Ishikawa (cell line): ENCODE measurements around the gene GPR137B.

Experiments
- CEBPB ChIP-seq: IDR thresholded peaks from 2 replicates; pipeline ENCODE4 v1.6.1; 2012
- EGR1 ChIP-seq: IDR thresholded peaks from 2 replicates; pipeline ENCODE4 v1.6.1; 2012
- EP300 ChIP-seq: IDR thresholded peaks from 2 replicates; pipeline ENCODE4 v1.6.1; 2012; ENCODE audit warnings: borderline replicate concordance
- FOXM1 ChIP-seq: IDR thresholded peaks from 2 replicates; pipeline ENCODE4 v1.6.1; 2012; ENCODE audit warnings: low read depth, borderline replicate concordance
- RAD21 ChIP-seq: IDR thresholded peaks from 2 replicates; pipeline ENCODE4 v1.6.1; 2012; ENCODE audit warnings: low read depth
- REST ChIP-seq: IDR thresholded peaks from 2 replicates; pipeline ENCODE4 v1.6.1; 2012; ENCODE audit warnings: low read depth, mild to moderate bottlenecking
- TAF1 ChIP-seq: IDR thresholded peaks from 2 replicates; pipeline ENCODE4 v1.6.1; 2012; ENCODE audit warnings: low read depth, mild to moderate bottlenecking
- TEAD4 ChIP-seq: IDR thresholded peaks from 2 replicates; pipeline ENCODE4 v1.6.1; 2012
- YY1 ChIP-seq: IDR thresholded peaks from 2 replicates; pipeline ENCODE4 v1.6.1; 2012; ENCODE audit warnings: low read depth
- ZBTB7A ChIP-seq: IDR thresholded peaks from 2 replicates; pipeline ENCODE4 v1.6.1; 2012; ENCODE audit warnings: low read depth
- TF ChIP-seq, protein P1 (sequence below): IDR thresholded peaks from 2 replicates; pipeline ENCODE4 v1.6.1; 2012

GRCh38 chr1:236185687-236186086, 43.3 kb downstream of the GPR137B start:
- no peak for TF ChIP-seq ZBTB7A
- TF ChIP-seq RAD21, result no peak
- TF ChIP-seq EP300, result no peak
- TF ChIP-seq TAF1, result no peak
- TF ChIP-seq YY1, result no peak
- no peak for TF ChIP-seq CEBPB
- TF ChIP-seq FOXM1, result no peak
- TF ChIP-seq EGR1, result no peak
- TF ChIP-seq, protein P1, sequence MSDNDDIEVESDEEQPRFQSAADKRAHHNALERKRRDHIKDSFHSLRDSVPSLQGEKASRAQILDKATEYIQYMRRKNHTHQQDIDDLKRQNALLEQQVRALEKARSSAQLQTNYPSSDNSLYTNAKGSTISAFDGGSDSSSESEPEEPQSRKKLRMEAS, result no peak
- TF ChIP-seq REST, result no peak
- no peak for TF ChIP-seq TEAD4
